HFFc6 (cell line): ENCODE results near the gene ADAMTS17. TPM values are rescaled to one million over a fixed set of nuclear protein-coding genes. Genes with fewer than 3 reads are reported as not detected.

Experiments used
- DNase-seq: peaks from one replicate; pipeline ENCODE4 v3.0.0-alpha.2; 2018
- H3K27ac Mint-ChIP-seq: 2 replicates; pipeline ENCODE4 v1.8.0; 2020; ENCODE audit warnings: mild to moderate bottlenecking, mixed read lengths
- H3K27me3 Mint-ChIP-seq: 2 replicates; pipeline ENCODE4 v1.8.0; 2021; ENCODE audit warnings: mild to moderate bottlenecking, moderate library complexity, mixed read lengths; ENCODE audit not compliant: insufficient read depth
- H3K36me3 Mint-ChIP-seq: 2 replicates; pipeline ENCODE4 v1.8.0; 2021; ENCODE audit warnings: low read depth, mixed read lengths
- H3K4me1 Mint-ChIP-seq: 2 replicates; pipeline ENCODE4 v1.8.0; 2020; ENCODE audit warnings: low read depth, mixed read lengths
- H3K4me3 Mint-ChIP-seq: 2 replicates; pipeline ENCODE4 v1.8.0; 2020; ENCODE audit warnings: mild to moderate bottlenecking, moderate library complexity, mixed read lengths
- H3K9me3 Mint-ChIP-seq: 2 replicates; pipeline ENCODE4 v1.8.0; 2020; ENCODE audit warnings: mild to moderate bottlenecking, mixed read lengths
- CTCF ChIP-seq: fragments of 200-600 bp; sonication (generic); IDR thresholded peaks from 2 replicates; pipeline ENCODE4 v1.5.0; 2021; ENCODE audit warnings: antibody characterized with exemption, mild to moderate bottlenecking
- total RNA-seq, 6 experiments: library from RNA; stranded (reverse); fragmentation: NEBNext Ultra II Directional; extraction: Animal tissue kit (Norgen Biotek cat#: 25700); gene quantifications; 2 replicates in 1 of 6; 3 replicates in 5 of 6; pipeline ENCODE4 v1.2.3, GENCODE V29; 2021

Gene ADAMTS17
- total RNA-seq, 6 experiments from 2014 or later: not detected

GRCh38 chr15:100053474-100054121 lies 288.2 kb downstream of the ADAMTS17 start:
- no peak for TF ChIP-seq CTCF
- Mint-ChIP-seq H3K27me3 (peaks cover 13% of the 10 kb centered on the region), H3K9me3 (peaks cover 32% of the 10 kb centered on the region), H3K36me3 (no peaks in the 10 kb centered on the region), H3K27ac (no peak overlapping the region), H3K4me1 (no peaks in the 10 kb centered on the region), H3K4me3 (no peak overlapping the region)
- no peak for DNase-seq

GRCh38 chr15:100052716-100053473 lies 288.9 kb downstream of the ADAMTS17 start:
- Mint-ChIP-seq H3K27ac (no peak overlapping the region), H3K9me3 (peaks cover 34% of the 10 kb centered on the region), H3K4me3 (no peak overlapping the region), H3K27me3 (peaks cover 11% of the 10 kb centered on the region), H3K4me1 (no peaks in the 10 kb centered on the region), H3K36me3 (peaks cover 3% of the 10 kb centered on the region; the same call in 1 of the 2 replicates)
- no peak for DNase-seq
- TF ChIP-seq CTCF: no peak

- Mint-ChIP-seq H3K27ac (no peak overlapping the region), H3K4me1 (no peaks in the 10 kb centered on the region), H3K9me3 (peaks cover 38% of the 10 kb centered on the region), H3K36me3 (peaks cover 11% of the 10 kb centered on the region; the same call in 1 of the 2 replicates), H3K4me3 (no peak overlapping the region), H3K27me3 (peaks cover 7% of the 10 kb centered on the region; the same call in 1 of the 2 replicates)
- no peak for TF ChIP-seq CTCF
- DNase-seq: no peak
Measured at GRCh38 chr15:100050877-100051786, 290.6 kb downstream of the ADAMTS17 start.

- Mint-ChIP-seq H3K9me3 (peaks cover 38% of the 10 kb centered on the region), H3K27ac (no peak overlapping the region), H3K36me3 (peaks cover 11% of the 10 kb centered on the region; the same call in 1 of the 2 replicates), H3K4me1 (no peaks in the 10 kb centered on the region), H3K27me3 (peaks cover 7% of the 10 kb centered on the region; the same call in 1 of the 2 replicates), H3K4me3 (no peak overlapping the region)
- no peak for DNase-seq
- no peak for TF ChIP-seq CTCF
Measured at GRCh38 chr15:100049936-100050876, 291.6 kb downstream of the ADAMTS17 start.
